Chondrocyte (in vitro differentiated cells): ENCODE results near the gene LINC01488. TPM values are rescaled to one million over a fixed set of nuclear protein-coding genes. Genes with fewer than 3 reads are reported as not detected.

ENCODE experiments used
- DNase-seq: peaks from one replicate; pipeline ENCODE4 v3.0.0; 2021; ENCODE audit warnings: mixed read lengths, low spot score
- H3K27ac Mint-ChIP-seq: one replicate; pipeline ENCODE4 v1.8.0; 2021; ENCODE audit warnings: mild to moderate bottlenecking, moderate library complexity, mixed read lengths; ENCODE audit not compliant: unreplicated experiment
- H3K27me3 Mint-ChIP-seq: 2 replicates; pipeline ENCODE4 v1.8.0; 2021; ENCODE audit warnings: low read depth, mixed read lengths
- H3K36me3 Mint-ChIP-seq: 2 replicates; pipeline ENCODE4 v1.8.0; 2021; ENCODE audit warnings: low read depth, mixed read lengths
- H3K4me1 Mint-ChIP-seq: 2 replicates; pipeline ENCODE4 v1.8.0; 2021; ENCODE audit warnings: low read depth, mild to moderate bottlenecking, mixed read lengths
- H3K4me3 Mint-ChIP-seq: one replicate; pipeline ENCODE4 v1.8.0; 2021; ENCODE audit warnings: mild to moderate bottlenecking, moderate library complexity, mixed read lengths; ENCODE audit not compliant: unreplicated experiment
- H3K9me3 Mint-ChIP-seq: 2 replicates; pipeline ENCODE4 v1.8.0; 2021; ENCODE audit warnings: low read depth, mixed read lengths
- CTCF ChIP-seq: fragments of 200-600 bp; sonication (generic); IDR thresholded peaks from 2 replicates; pipeline ENCODE4 v1.5.0; 2021; ENCODE audit warnings: antibody characterized with exemption, mild to moderate bottlenecking, moderate library complexity
- total RNA-seq: library from RNA; stranded (reverse); gene quantifications from 3 replicates; pipeline ENCODE4 v1.2.1, GENCODE V29; 2021

LINC01488 gene
- total RNA-seq, 1 donor from 2014 or later = not detected

GRCh38 chr11:69474736-69475135, 6.7 kb upstream of the LINC01488 start:
- no peak overlapping the region for H3K27ac Mint-ChIP-seq
- H3K4me1 Mint-ChIP-seq = peaks cover 2% of the 10 kb centered on the region
- H3K9me3 Mint-ChIP-seq = peaks cover 3% of the 10 kb centered on the region
- H3K4me3 Mint-ChIP-seq = no peak overlapping the region
- DNase-seq = peak; percentile 55
- H3K36me3 Mint-ChIP-seq = peaks cover 2% of the 10 kb centered on the region
- TF ChIP-seq CTCF = no peak
- H3K27me3 Mint-ChIP-seq = peaks cover 6% of the 10 kb centered on the region

- H3K27ac Mint-ChIP-seq = no peak overlapping the region
- TF ChIP-seq CTCF = no peak
- H3K4me1 Mint-ChIP-seq = peaks cover 6% of the 10 kb centered on the region
- H3K36me3 Mint-ChIP-seq = peaks cover 2% of the 10 kb centered on the region
- no peak overlapping the region for H3K4me3 Mint-ChIP-seq
- peaks cover 6% of the 10 kb centered on the region for H3K27me3 Mint-ChIP-seq
- H3K9me3 Mint-ChIP-seq = peaks cover 3% of the 10 kb centered on the region
- peak; percentile 69 for DNase-seq
These were observed 6.2 kb upstream of the LINC01488 start for GRCh38 chr11:69475141-69475865.

GRCh38 chr11:69475866-69476471, 5.5 kb upstream of the LINC01488 start:
- Mint-ChIP-seq H3K9me3 (peaks cover 3% of the 10 kb centered on the region), H3K27ac (no peak overlapping the region), H3K27me3 (peaks cover 6% of the 10 kb centered on the region), H3K4me3 (no peak overlapping the region), H3K36me3 (peaks cover 2% of the 10 kb centered on the region), H3K4me1 (peaks cover 10% of the 10 kb centered on the region)
- peak; percentile 83 for DNase-seq
- no peak for TF ChIP-seq CTCF

GRCh38 chr11:69476509-69476961, 4.9 kb upstream of the LINC01488 start:
- Mint-ChIP-seq H3K9me3 (peaks cover 3% of the 10 kb centered on the region), H3K27ac (no peak overlapping the region), H3K4me1 (peaks cover 7% of the 10 kb centered on the region), H3K36me3 (peaks cover 2% of the 10 kb centered on the region), H3K27me3 (peaks cover 4% of the 10 kb centered on the region), H3K4me3 (no peak overlapping the region)
- TF ChIP-seq CTCF = no peak
- peak; percentile 60 for DNase-seq

- H3K4me1 Mint-ChIP-seq = peaks cover 7% of the 10 kb centered on the region
- no peak overlapping the region for H3K27ac Mint-ChIP-seq
- peaks cover 3% of the 10 kb centered on the region for H3K9me3 Mint-ChIP-seq
- DNase-seq = peak; percentile 46
- peaks cover 2% of the 10 kb centered on the region for H3K36me3 Mint-ChIP-seq
- H3K4me3 Mint-ChIP-seq = no peak overlapping the region
- peaks cover 4% of the 10 kb centered on the region for H3K27me3 Mint-ChIP-seq
- no peak for TF ChIP-seq CTCF
These were observed 4.4 kb upstream of the LINC01488 start for GRCh38 chr11:69477086-69477485.
